Activated CD8-positive, alpha-beta T cell treated with anti-CD3 and anti-CD28 coated beads for 36 hours (primary cell): ENCODE measurements around the gene RNF13. TPM values are rescaled to one million over a fixed set of nuclear protein-coding genes. Genes with fewer than 3 reads are reported as not detected.

ENCODE experiments used
- ATAC-seq: fragments of 200-7000 bp; cut with Tn5 transposase; one replicate; pipeline ENCODE4 v1.10.0; 2021; ENCODE audit warnings: mild to moderate bottlenecking, moderate library complexity
- CTCF ChIA-PET: fragments of 350-600 bp; sonication (Branson Sonifier 250); formaldehyde crosslinking; loops from one replicate; lab custom pipeline; 2021; ENCODE audit warnings: antibody characterized with exemption; lab: Charles Lee
- POLR2A ChIA-PET: fragments of 350-600 bp; sonication (Branson Sonifier 250); formaldehyde crosslinking; loops from one replicate; lab custom pipeline; 2021; ENCODE audit warnings: antibody characterized with exemption; lab: Charles Lee
- DNase-seq: peaks from one replicate; pipeline ENCODE4 v3.0.0-alpha.2; 2020
- H3K27ac Mint-ChIP-seq: one replicate; pipeline ENCODE4 v1.8.0; 2021; ENCODE audit warnings: mild to moderate bottlenecking, mixed read lengths
- H3K27me3 Mint-ChIP-seq: one replicate; pipeline ENCODE4 v1.8.0; 2021; ENCODE audit warnings: mixed read lengths
- H3K36me3 Mint-ChIP-seq: one replicate; pipeline ENCODE4 v1.8.0; 2021; ENCODE audit warnings: low read depth, mixed read lengths
- H3K4me1 Mint-ChIP-seq: one replicate; pipeline ENCODE4 v1.8.0; 2021; ENCODE audit warnings: low read depth, mixed read lengths
- H3K4me3 Mint-ChIP-seq: one replicate; pipeline ENCODE4 v1.8.0; 2021; ENCODE audit warnings: mild to moderate bottlenecking, moderate library complexity, mixed read lengths
- H3K9me3 Mint-ChIP-seq: one replicate; pipeline ENCODE4 v1.8.0; 2021; ENCODE audit warnings: mixed read lengths
- intact Hi-C: fragments of 100-400 bp; cut with micrococcal nuclease; formaldehyde crosslinking; loops from one replicate; pipeline ENCODE4 v1.10.0; 2022
- total RNA-seq, 2 experiments: library from RNA; stranded (reverse); gene quantifications; one replicate each; pipeline ENCODE4 v1.2.3, GENCODE V29; 2021
- TF ChIP-seq, protein P1 (sequence below): fragments of 200-600 bp; IDR thresholded peaks from one replicate; pipeline ENCODE4 v1.8.0; 2022; ENCODE audit warnings: antibody characterized with exemption, mild to moderate bottlenecking

The RNF13 gene
- total RNA-seq, 2 experiments from 2014 or later = 25.7 to 26.3 TPM

DNA sequence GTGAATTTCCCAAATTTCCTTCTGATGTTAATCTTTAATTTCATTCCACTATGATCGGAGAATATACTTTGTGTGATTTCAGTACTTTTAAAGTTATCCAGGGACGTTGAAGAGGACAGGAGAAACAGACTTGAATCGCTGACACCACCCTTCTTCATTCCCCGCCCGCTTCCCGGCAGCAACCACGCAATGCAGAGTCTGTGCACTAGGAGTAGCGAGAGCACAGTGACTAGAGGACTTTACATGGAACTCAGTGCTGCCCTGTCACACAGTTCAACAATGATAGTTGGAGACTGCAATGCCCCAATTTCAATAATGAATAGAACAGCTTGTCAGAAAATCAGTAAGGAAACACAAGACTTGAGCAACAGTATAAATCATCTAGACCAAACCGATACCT is 73.9 kb downstream of the RNF13 start:
- Mint-ChIP-seq H3K9me3 (peaks cover 7% of the 10 kb centered on the region), H3K36me3 (peaks cover 28% of the 10 kb centered on the region), H3K27me3 (no peaks in the 10 kb centered on the region), H3K27ac (no peak overlapping the region), H3K4me1 (peaks cover 22% of the 10 kb centered on the region), H3K4me3 (no peak overlapping the region)
- ChIA-PET POLR2A (no interaction called here), CTCF (no interaction called here)
- intact Hi-C loops = no loop called here
- no peak for DNase-seq
- TF ChIP-seq, protein P1, sequence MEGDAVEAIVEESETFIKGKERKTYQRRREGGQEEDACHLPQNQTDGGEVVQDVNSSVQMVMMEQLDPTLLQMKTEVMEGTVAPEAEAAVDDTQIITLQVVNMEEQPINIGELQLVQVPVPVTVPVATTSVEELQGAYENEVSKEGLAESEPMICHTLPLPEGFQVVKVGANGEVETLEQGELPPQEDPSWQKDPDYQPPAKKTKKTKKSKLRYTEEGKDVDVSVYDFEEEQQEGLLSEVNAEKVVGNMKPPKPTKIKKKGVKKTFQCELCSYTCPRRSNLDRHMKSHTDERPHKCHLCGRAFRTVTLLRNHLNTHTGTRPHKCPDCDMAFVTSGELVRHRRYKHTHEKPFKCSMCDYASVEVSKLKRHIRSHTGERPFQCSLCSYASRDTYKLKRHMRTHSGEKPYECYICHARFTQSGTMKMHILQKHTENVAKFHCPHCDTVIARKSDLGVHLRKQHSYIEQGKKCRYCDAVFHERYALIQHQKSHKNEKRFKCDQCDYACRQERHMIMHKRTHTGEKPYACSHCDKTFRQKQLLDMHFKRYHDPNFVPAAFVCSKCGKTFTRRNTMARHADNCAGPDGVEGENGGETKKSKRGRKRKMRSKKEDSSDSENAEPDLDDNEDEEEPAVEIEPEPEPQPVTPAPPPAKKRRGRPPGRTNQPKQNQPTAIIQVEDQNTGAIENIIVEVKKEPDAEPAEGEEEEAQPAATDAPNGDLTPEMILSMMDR = no peak
- ATAC-seq = no peak

DNA sequence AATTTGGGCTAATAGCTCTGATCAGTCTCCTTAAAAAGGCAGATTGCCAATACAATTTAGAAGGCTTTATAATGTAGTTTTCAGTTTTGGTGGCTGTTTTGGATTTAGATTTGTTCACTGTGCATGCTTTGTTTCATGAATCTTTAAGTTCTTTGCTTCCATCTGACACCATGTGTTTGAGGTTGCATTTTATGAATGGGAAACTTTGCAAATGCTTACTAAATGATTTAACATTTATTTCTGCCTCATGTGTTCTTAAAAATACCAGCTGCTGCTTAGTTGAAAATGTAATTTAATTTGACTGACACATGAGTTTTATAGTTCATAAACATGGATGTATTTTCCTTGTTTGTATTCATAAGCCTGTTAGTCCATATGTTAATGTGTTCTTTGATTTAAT is 78.6 kb downstream of the RNF13 start:
- CTCF ChIA-PET = no interaction called here
- peaks cover 16% of the 10 kb centered on the region for H3K36me3 Mint-ChIP-seq

DNA sequence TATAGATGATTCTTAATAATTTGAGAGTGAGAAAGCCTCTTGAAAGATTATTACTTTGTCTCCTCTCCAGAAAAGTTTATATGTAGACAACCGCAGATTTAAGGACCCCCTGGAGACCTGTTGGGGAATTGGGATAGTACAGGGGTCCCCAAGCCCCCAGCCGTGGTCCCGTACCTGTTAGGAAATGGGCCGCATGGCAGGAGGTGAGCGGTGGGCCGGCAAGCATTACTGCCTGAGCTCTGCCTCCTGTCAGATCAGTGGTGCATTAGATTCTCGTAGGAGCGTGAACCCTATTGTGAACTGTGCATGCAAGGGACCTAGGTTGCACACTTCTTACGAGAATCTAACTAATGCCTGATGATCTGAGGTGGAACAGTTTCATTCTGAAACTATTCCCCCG is 79.4 kb downstream of the RNF13 start:
- Mint-ChIP-seq H3K4me1 (peaks cover 11% of the 10 kb centered on the region), H3K9me3 (no peaks in the 10 kb centered on the region), H3K36me3 (peaks cover 15% of the 10 kb centered on the region), H3K27me3 (no peaks in the 10 kb centered on the region), H3K27ac (no peak overlapping the region), H3K4me3 (no peak overlapping the region)
- TF ChIP-seq, protein P1 = no peak
- ChIA-PET POLR2A (no interaction called here), CTCF (interaction anchor here (1.3 kb wide), 1 partner anchor 9 kb away, joined by 3 read pairs; no protein-coding TSS in a partner anchor)
- intact Hi-C loops = no loop called here
- no peak for ATAC-seq
- no peak for DNase-seq

More for the DNA sequence above, 78.6 kb downstream of the RNF13 start:
- TF ChIP-seq, protein P1 = no peak
- H3K27me3 Mint-ChIP-seq = no peaks in the 10 kb centered on the region
- no peaks in the 10 kb centered on the region for H3K9me3 Mint-ChIP-seq
- no peak overlapping the region for H3K4me3 Mint-ChIP-seq
- H3K27ac Mint-ChIP-seq = no peak overlapping the region
- POLR2A ChIA-PET = no interaction called here
- ATAC-seq (no peak), DNase-seq (no peak)
- intact Hi-C loops = no loop called here
- peaks cover 11% of the 10 kb centered on the region for H3K4me1 Mint-ChIP-seq

DNA sequence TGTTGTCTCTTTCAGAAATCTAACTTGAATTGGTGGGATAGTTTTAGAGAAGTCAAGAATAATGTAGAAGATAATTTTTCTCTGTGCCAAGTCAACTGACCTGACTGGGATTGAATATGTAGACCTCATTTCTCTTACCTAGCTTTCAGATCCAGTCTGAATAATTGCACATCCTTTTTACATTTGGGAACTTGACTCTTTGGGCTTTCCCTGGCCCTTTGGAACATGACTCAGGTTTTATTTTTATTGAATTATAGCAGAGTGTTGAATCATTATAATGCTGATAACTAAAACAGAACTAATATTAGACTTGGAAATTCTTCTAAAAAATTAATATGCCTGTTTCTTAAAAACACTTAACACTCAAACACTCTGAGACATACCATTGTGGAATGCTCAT is 81.2 kb downstream of the RNF13 start:
- ChIA-PET POLR2A (no interaction called here), CTCF (no interaction called here)
- no peaks in the 10 kb centered on the region for H3K27me3 Mint-ChIP-seq

DNA sequence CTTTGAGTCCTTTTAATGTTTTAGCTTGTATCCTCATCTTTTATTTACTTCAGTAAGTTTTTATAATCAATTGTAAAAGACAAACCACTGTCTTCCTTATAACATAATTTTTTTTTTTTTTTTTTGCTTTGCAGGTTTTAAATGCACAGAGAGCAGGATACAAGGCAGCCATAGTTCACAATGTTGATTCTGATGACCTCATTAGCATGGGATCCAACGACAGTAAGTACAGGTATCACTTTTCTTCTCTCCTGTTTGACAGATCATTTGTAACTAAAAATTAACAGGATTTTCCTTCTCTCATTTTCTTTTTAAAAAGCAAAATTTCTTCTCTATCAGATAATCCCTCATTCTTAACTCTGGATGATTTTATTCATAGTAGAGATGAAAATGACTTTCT is 82.3 kb downstream of the RNF13 start:
- H3K36me3 Mint-ChIP-seq = peaks cover 8% of the 10 kb centered on the region
- H3K27ac Mint-ChIP-seq = no peak overlapping the region
- ATAC-seq (no peak), DNase-seq (no peak)
- no peaks in the 10 kb centered on the region for H3K27me3 Mint-ChIP-seq
- no peak overlapping the region for H3K4me3 Mint-ChIP-seq
- intact Hi-C loops = no loop called here
- H3K9me3 Mint-ChIP-seq = no peaks in the 10 kb centered on the region
- H3K4me1 Mint-ChIP-seq = peaks cover 6% of the 10 kb centered on the region
- POLR2A ChIA-PET = no interaction called here
- TF ChIP-seq, protein P1 = no peak
- CTCF ChIA-PET = interaction anchor here (1.4 kb wide), 1 partner anchor 87 kb away, joined by 5 read pairs; no protein-coding TSS in a partner anchor

More for the DNA sequence above, 81.2 kb downstream of the RNF13 start:
- H3K36me3 Mint-ChIP-seq = peaks cover 13% of the 10 kb centered on the region
- no peaks in the 10 kb centered on the region for H3K9me3 Mint-ChIP-seq
- peaks cover 11% of the 10 kb centered on the region for H3K4me1 Mint-ChIP-seq
- ATAC-seq = no peak
- H3K4me3 Mint-ChIP-seq = no peak overlapping the region
- no peak overlapping the region for H3K27ac Mint-ChIP-seq
- no peak for DNase-seq
- intact Hi-C loops = no loop called here
- TF ChIP-seq, protein P1 = no peak
